HG03139 (cell line): ENCODE results near the gene FKTN.
A peak's percentile ranks its signal among the peaks of the same experiment; 100 is the strongest.

Source experiments
- ATAC-seq: cut with Tn5 transposase; IDR thresholded peaks from one replicate; pipeline ENCODE4 v1.9.1; 2021; ENCODE audit not compliant: unreplicated experiment

Gene FKTN

GRCh38 chr9:105625088-105625487 lies 67.2 kb downstream of the FKTN start:
- ATAC-seq: no peak

DNA sequence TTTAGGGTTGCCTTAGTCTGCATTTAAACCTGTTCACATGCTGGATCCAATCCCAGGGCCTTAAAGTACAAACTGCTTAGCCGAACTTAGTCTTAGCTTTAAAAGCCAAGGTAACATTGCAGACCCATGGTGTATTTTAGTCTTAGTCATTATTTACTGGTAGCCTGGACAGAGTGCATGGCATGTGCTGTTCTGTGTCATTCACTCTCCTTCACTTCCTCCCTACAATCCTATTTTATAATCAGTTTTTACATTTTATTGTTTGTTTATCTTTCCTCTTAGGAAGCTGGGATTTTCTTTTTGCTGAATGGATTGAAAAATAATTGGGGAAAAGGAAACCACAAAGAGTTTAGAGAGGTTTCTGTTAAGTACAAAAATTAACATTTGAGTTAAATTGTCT lies 74.9 kb downstream of the FKTN start:
- ATAC-seq: no peak

- no peak for ATAC-seq
Measured at GRCh38 chr9:105633411-105633810, 75.5 kb downstream of the FKTN start.

DNA sequence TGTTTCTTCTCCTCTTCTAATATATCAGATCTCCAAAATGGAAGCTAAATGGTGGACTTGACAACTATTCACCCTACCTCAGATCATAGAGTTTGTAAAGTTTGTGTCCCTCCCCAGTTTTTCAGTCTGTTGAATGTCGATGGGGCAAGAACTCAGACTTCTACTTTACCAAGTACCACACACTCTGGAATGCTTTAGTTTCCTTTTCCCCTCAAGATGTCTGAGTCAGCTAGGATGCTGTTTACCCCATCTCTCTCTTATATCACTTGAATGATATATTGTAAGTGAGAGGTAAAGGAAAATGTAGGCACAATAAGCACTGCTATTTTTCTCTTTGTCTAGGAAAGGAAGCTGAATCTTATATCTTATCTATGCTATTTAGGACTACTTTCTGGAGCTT lies 78.4 kb downstream of the FKTN start:
- no peak for ATAC-seq

DNA sequence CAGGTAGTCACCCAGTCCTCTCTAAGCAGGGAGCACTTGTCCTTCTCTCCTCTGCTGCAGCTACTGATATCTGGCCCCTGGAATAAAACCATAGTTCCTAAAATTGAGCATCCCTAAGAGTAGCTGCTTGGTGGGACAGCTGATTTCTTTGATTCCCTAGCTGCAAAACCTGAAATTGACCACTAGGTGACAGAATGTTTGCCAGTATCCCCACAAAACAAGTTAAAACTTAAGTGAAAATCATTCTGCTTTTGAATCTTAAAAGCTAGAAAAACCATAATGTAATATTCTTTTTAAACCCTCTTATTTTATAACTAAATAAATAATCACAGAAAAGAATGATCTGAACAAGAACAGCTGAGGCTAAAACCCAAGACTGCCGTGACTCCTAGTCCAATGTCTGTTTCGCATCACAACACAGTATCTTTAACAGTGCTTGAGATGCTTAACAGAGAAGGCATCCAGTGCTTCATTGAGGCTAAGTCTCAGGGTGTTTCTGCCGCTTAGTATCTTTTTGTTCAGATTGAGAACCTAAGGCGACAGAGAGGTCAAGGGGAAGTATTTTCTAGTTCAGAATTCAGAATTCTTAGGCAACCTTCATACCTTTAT lies 80.0 kb downstream of the FKTN start:
- no peak for ATAC-seq

GRCh38 chr9:105639936-105640335 lies 82.0 kb downstream of the FKTN start:
- ATAC-seq: no peak

DNA sequence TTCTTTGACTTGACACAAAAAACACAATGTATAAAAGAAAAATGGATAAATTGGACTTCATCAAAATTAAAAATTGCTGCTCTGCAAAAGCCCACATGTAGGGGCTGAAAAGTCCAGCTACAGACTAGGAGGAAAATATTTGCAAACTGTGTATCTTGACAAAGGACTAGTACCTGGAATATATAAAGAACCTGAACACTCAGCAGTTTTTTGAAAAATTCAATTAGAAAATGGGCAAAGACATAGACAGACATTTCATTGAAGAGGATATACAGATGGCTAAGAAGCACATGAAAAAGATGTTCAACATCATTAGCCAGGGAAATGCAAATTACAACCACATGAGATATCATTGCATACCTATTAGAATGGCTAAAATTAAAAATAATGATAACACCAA lies 85.9 kb downstream of the FKTN start:
- ATAC-seq: no peak

DNA sequence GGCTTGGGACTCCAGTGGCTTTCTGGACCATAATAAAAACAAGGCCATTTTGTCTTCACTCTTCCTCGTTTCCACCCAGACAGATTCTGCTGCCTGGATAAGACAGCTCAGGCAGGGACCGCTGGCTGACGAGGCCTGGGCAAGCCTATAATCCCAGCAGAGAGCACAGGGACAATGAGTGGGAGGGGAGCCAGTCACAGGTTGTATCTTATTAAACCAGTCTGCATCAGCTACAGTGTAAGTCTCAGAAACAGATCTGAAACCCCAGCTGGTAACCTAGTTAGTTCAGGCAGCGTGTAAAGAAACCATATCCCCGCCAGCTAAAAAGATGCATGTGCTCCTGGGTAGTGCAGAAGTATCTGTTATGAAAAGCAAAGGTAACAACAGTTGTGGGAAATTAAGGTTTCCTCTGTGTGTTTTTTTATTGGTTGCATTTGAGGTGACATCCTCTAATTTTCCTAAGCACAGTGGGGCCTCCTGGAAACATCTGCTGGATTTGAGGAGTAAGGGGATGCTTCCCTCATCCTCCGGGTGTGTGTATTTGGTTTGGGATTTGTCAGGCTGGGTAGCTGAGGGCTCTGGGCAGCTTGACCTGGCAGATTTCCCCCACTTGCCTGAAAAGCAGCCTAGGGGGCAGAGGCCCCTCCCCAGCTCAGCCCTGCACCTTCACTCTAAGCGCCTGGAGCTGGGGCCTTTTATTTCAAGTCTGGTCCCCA lies 89.1 kb downstream of the FKTN start:
- no peak for ATAC-seq

DNA sequence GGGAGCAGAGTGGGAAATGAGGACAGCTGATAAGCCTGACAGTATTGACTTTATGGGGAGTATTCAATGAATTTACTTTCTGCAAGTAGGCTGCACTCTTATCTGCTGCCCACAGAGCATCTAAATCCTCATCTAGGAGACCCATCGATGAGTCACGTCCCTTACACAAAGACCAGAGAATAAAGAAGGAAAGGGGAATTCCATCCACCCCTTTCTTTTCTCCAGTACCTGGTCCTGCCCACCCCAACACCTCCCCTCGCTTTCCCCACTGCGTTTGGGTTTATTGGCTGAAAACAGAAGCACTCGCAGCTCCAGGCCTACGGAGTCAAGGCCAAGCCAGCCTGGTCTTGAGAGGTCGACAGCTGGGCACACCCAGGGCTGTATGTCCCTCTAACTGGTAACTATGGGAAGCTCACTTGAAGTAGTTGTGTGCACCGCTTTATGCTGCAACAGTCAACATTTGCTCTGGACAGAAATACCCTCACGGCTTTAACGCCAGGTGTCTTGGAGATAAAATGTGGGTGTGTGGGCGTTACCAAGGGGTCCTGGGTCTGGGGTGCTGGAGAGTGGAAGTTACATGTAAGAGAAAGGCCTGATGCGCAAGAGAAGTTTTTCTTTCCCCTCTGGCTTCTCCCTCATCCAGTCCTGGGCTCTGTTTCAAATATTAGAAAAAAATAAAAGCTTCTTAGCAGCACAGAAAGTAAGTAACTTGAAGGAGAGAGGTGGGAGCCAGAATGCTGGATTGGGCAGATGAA lies 89.8 kb downstream of the FKTN start:
- ATAC-seq: no peak

DNA sequence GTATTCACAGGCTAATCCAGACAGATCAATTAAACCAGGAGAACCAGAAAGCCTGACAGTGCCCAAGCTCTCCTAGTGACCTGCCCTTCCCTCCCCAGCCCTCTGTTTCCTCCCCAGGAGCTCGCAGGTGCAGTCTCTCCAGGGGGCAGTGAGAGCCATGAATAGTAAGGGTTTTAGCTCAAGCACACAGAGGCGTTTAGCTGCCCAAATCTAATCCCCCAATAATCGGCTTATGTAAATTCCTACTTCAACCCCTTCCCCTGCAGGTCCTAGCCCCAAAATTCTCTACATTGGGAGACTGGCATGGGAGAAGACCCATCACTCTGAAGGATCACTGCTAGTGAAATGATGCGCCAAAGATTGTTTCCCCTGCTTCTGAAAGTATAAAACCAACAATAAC lies 93.9 kb downstream of the FKTN start:
- no peak for ATAC-seq

DNA sequence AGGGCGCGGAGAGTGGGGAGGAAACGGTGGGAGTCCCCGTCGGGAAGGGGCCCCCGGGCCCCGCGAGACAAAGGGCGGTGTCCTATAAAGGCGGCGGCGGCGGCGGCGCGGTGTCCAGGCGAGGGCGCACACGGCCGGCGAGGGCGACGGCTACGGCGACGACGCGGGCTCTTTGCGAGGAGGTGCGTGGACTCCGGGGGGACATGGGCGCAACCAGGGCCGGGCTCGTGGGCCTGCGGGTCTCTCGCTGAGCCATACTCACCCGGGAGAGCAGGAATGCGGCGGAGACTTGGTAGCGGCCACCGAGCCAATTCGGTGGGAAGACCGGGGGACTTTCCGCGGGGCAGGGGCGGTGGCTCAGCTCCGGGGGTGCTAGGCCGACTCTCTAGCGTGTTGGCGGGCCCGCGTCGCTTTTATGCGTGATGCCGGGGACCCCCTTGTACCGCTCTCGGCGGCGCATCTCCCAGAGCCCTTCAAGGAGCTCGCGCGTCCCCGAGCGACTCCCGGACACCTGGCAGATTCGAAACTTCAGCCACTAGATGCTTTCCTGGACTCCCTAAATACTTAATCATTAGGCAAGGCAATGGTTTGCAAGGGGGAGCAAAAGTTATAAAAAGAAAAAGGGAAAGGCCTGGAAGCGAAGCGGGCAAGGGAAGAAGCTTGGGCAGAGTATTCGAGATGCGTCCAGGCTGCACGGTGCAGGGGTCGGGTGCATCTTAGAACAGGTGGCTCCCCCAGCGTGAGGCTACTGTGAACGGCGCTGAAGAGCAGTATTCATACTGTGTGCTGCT lies 98.4 kb downstream of the FKTN start:
- no peak for ATAC-seq

DNA sequence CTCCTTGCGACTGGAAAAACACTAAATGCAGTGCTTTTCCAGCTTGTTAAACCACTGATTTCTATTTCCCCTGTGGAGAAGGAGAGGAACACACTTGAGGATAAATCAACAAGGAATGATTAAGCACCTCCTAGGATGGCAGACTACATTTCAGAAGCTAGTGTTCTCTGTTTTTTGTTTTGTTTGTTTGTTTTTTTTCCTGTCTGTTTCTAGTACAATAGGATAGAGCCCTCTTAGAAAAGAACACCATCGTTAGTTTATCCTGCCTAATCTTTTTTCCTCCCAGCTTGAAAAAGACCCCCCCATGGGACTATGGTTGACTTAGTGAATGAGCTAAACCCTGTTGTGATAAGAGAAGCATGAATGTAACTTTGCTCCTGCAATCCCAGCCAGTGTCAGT lies 100.4 kb downstream of the FKTN start:
- ATAC-seq: no peak

GRCh38 chr9:105661011-105661410 lies 103.1 kb downstream of the FKTN start:
- no peak for ATAC-seq

DNA sequence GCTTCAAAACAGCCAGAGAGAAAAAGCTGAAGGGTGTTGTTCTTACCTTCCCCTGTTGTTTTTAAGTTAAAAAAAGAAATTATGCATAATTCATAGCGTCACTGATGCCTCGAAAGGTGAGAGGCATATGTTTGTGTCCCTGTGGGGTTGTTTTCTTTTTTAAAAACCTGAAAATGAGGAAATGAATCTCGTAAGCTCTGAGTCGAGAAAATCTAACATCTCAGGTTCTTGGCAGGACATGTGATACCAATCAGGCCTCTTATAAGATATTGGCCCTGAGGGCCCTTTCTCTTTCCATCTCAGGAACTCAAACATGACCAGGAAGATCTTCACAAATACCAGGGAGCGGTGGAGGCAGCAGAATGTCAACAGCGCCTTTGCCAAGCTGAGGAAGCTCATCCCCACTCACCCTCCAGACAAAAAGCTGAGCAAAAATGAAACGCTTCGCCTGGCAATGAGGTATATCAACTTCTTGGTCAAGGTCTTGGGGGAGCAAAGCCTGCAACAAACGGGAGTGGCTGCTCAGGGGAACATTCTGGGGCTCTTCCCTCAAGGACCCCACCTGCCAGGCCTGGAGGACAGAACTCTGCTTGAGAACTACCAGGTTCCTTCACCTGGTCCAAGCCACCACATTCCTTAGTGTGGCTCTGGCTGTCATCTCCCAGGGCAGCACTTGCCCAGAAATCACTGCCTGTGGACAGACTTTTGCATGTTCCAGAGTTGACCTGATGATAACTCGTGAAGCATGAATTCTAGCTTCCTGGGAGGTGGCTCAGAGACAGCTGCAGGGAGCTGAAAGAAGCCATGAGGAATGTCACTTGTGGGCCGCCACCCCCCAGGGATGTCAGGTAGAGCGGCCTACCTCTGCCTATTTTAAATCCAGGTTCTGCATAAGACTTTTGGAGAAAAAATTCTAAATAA lies 104.5 kb downstream of the FKTN start, which contains the start of gene TAL2:
TAL2 (plus strand) TSS at position 274 of the 921 bp plus-strand sequence; CDS start at position 314, 40 bp downstream.
- ATAC-seq: peak; percentile 69

GRCh38 chr9:105663914-105664313 lies 106.0 kb downstream of the FKTN start:
- ATAC-seq: no peak

- ATAC-seq: no peak
Measured at GRCh38 chr9:105667867-105668266, 109.9 kb downstream of the FKTN start.

GRCh38 chr9:105670315-105670714 lies 112.4 kb downstream of the FKTN start:
- no peak for ATAC-seq

DNA sequence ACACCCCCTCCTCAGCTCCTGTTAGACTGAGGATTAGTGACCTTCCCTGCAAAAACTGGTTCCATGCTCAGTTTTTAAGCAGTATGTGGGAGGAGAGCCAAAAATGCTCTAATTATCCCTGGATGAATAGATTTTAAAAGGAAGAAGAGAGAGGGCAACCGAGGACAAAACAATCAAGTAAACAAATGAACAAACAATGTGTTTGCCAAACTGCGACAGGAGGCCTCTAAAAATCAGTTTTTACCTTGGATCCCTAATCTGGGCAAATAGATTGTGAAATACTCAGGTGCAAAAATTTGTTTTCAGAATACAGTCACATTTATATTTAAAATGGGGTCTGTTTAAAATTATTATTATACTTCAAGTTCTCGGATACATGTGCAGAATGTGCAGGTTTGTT lies 112.8 kb downstream of the FKTN start:
- no peak for ATAC-seq

- ATAC-seq: no peak
Measured at GRCh38 chr9:105672711-105673234, 114.8 kb downstream of the FKTN start.

DNA sequence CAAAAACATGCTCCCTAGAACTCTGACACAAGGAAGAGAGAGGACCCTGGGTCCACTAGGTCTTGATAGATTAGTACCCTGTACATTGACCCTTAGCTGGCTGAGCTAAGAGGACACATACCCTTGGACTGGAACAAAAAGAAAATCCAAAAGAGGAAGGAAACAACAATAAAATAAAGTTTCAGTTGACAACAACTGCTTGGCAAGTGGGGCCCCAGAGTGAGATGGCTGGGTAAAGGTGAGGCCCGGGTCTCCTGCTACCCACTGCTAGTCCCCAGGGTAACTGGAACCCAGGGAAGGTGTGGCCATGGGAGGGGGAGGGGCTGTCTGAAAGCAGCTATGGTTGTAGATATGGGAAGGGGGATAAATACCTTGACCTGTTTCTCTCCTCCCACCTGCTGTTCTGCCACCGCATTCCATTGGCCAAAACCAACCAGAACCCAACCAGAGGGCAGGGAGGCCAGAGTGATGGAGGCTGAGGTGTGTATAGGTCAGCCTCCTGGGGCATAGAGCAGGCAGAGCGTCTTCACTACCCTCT lies 116.0 kb downstream of the FKTN start:
- ATAC-seq: no peak
